ENCODE results near the gene DIPK1A.

The DIPK1A gene

GRCh38 chr1:92961131-92961895 is at the start of gene DIPK1A:
TSS of gene DIPK1A (minus strand) at chr1:92961462. CDS start at chr1:92961429, 33 bp downstream.
- no peaks in the 10 kb centered on the region; the same call in 1 of the 2 replicates for H3K27me3 ChIP-seq (ENCODE audit: control insufficient read depth, insufficient read depth, low read length)
- no peak within 1 kb of the TSS for H3K27ac ChIP-seq (ENCODE audit: low read length)
- no peaks in the 10 kb centered on the region for H3K4me1 ChIP-seq (ENCODE audit: control insufficient read depth, insufficient read depth, low read length)
- no peaks in the 10 kb centered on the region for H3K36me3 ChIP-seq (ENCODE audit: control insufficient read depth, insufficient read depth, low read length)
- DNase-seq (ENCODE audit: low read depth, low spot score), result no peak
- no CpG with 5 or more reads among the region's 103 CpGs for WGBS (ENCODE audit: insufficient coverage, insufficient read length)
- peak within 1 kb of the TSS; percentile 78 for H3K4me3 ChIP-seq (ENCODE audit: low read length)
- H3K9me3 ChIP-seq (ENCODE audit: control insufficient read depth, insufficient read depth, low read length), result no peaks in the 10 kb centered on the region

DNA sequence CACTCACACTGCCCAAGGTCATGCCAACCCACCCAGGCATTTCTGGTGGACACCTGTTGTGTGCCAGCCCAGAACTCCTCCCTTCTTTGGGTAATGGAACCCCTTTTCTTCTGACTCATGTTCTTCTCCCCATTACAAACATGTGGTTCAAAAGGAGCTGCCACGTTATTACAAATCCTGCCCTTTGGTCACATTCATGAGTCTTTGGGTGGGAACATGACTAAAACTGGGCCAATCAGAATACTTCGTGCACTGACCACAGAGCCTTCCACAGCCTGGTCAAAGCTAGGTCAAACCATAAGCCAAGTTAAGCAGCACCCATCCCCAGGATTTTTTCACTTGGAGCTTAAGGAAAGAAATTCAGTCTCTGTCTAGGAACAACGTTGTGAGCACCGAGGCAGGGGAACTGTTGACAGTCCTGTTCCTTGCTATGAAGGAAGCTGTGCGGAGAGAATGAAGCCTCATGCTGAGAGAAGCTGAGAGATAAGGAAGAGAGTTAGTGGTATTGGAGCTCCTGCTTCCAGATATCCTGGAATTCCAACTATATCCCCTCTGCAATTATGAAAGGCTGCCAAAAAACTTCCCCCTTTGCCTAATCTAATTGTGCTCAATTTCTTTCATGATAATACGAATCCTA is 46.8 kb upstream of the DIPK1A start:
- Histone ChIP-seq H3K27ac (ENCODE audit: low read length) (no peak overlapping the region), H3K9me3 (ENCODE audit: control insufficient read depth, insufficient read depth, low read length) (no peaks in the 10 kb centered on the region), H3K36me3 (ENCODE audit: control insufficient read depth, insufficient read depth, low read length) (no peaks in the 10 kb centered on the region), H3K27me3 (ENCODE audit: control insufficient read depth, insufficient read depth, low read length) (no peaks in the 10 kb centered on the region), H3K4me1 (ENCODE audit: control insufficient read depth, insufficient read depth, low read length) (0 out of 2 replicates have a peak, but pooled peaks cover 1% of the 10 kb centered on the region), H3K4me3 (ENCODE audit: low read length) (no peak overlapping the region)
- no peak for DNase-seq (ENCODE audit: low read depth, low spot score)
- WGBS (ENCODE audit: insufficient coverage, insufficient read length), result no CpG with 5 or more reads among the region's 6 CpGs

- no peak for DNase-seq (ENCODE audit: low read depth, low spot score)
- H3K36me3 ChIP-seq (ENCODE audit: control insufficient read depth, insufficient read depth, low read length), result no peaks in the 10 kb centered on the region
- H3K9me3 ChIP-seq (ENCODE audit: control insufficient read depth, insufficient read depth, low read length), result no peaks in the 10 kb centered on the region
- no peak overlapping the region for H3K4me3 ChIP-seq (ENCODE audit: low read length)
- no peak overlapping the region for H3K27ac ChIP-seq (ENCODE audit: low read length)
- no CpG with 5 or more reads among the region's 1 CpG for WGBS (ENCODE audit: insufficient coverage, insufficient read length)
- H3K27me3 ChIP-seq (ENCODE audit: control insufficient read depth, insufficient read depth, low read length), result no peaks in the 10 kb centered on the region
- H3K4me1 ChIP-seq (ENCODE audit: control insufficient read depth, insufficient read depth, low read length), result 0 out of 2 replicates have a peak, but pooled peaks cover 1% of the 10 kb centered on the region
These were observed 44.0 kb upstream of the DIPK1A start for GRCh38 chr1:93005252-93005598.

GRCh38 chr1:93004566-93005251 is 43.4 kb upstream of the DIPK1A start:
- no peak overlapping the region for H3K4me3 ChIP-seq (ENCODE audit: low read length)

GRCh38 chr1:93003981-93004380 is 42.7 kb upstream of the DIPK1A start:
- Histone ChIP-seq H3K27me3 (ENCODE audit: control insufficient read depth, insufficient read depth, low read length) (no peaks in the 10 kb centered on the region), H3K4me1 (ENCODE audit: control insufficient read depth, insufficient read depth, low read length) (0 out of 2 replicates have a peak, but pooled peaks cover 1% of the 10 kb centered on the region), H3K36me3 (ENCODE audit: control insufficient read depth, insufficient read depth, low read length) (no peaks in the 10 kb centered on the region), H3K27ac (ENCODE audit: low read length) (no peak overlapping the region), H3K4me3 (ENCODE audit: low read length) (no peak overlapping the region), H3K9me3 (ENCODE audit: control insufficient read depth, insufficient read depth, low read length) (no peaks in the 10 kb centered on the region)
- WGBS (ENCODE audit: insufficient coverage, insufficient read length), result no CpG with 5 or more reads among the region's 5 CpGs
- no peak for DNase-seq (ENCODE audit: low read depth, low spot score)

More at GRCh38 chr1:93004566-93005251, 43.4 kb upstream of the DIPK1A start:
- Histone ChIP-seq H3K4me1 (ENCODE audit: control insufficient read depth, insufficient read depth, low read length) (0 out of 2 replicates have a peak, but pooled peaks cover 1% of the 10 kb centered on the region), H3K36me3 (ENCODE audit: control insufficient read depth, insufficient read depth, low read length) (no peaks in the 10 kb centered on the region), H3K27me3 (ENCODE audit: control insufficient read depth, insufficient read depth, low read length) (no peaks in the 10 kb centered on the region), H3K27ac (ENCODE audit: low read length) (no peak overlapping the region), H3K9me3 (ENCODE audit: control insufficient read depth, insufficient read depth, low read length) (no peaks in the 10 kb centered on the region)
- no CpG with 5 or more reads among the region's 5 CpGs for WGBS (ENCODE audit: insufficient coverage, insufficient read length)
- no peak for DNase-seq (ENCODE audit: low read depth, low spot score)

GRCh38 chr1:93002781-93003180 is 41.5 kb upstream of the DIPK1A start:
- Histone ChIP-seq H3K27me3 (ENCODE audit: control insufficient read depth, insufficient read depth, low read length) (no peaks in the 10 kb centered on the region), H3K9me3 (ENCODE audit: control insufficient read depth, insufficient read depth, low read length) (no peaks in the 10 kb centered on the region), H3K4me1 (ENCODE audit: control insufficient read depth, insufficient read depth, low read length) (no peaks in the 10 kb centered on the region), H3K4me3 (ENCODE audit: low read length) (no peak overlapping the region), H3K36me3 (ENCODE audit: control insufficient read depth, insufficient read depth, low read length) (no peaks in the 10 kb centered on the region), H3K27ac (ENCODE audit: low read length) (no peak overlapping the region)
- no CpG with 5 or more reads among the region's 2 CpGs for WGBS (ENCODE audit: insufficient coverage, insufficient read length)
- DNase-seq (ENCODE audit: low read depth, low spot score), result no peak

DNA sequence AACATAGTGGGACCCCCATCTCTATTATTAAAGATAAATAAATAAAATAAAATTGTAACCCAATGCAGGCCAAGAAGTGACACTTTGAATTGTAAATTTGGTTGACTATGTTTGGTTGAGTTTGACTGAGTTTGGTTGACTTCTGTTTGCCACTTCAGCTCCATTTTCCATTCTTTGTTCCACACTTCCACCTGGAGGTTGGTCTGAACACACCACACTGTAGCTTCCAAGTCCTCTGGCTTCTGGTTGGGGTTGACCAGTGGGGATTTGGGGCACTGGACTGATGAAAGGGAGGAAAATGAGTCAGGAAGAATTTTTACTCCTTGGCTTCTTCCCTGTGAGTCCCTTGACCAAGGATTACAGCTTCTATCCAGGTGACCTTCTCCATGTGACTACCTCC is 40.6 kb upstream of the DIPK1A start:
- DNase-seq (ENCODE audit: low read depth, low spot score), result no peak
- Histone ChIP-seq H3K4me1 (ENCODE audit: control insufficient read depth, insufficient read depth, low read length) (no peaks in the 10 kb centered on the region), H3K27ac (ENCODE audit: low read length) (no peak overlapping the region)

GRCh38 chr1:93000751-93001175 is 39.5 kb upstream of the DIPK1A start:
- H3K36me3 ChIP-seq (ENCODE audit: control insufficient read depth, insufficient read depth, low read length), result no peaks in the 10 kb centered on the region
- H3K9me3 ChIP-seq (ENCODE audit: control insufficient read depth, insufficient read depth, low read length), result no peaks in the 10 kb centered on the region
- DNase-seq (ENCODE audit: low read depth, low spot score), result no peak
- no peaks in the 10 kb centered on the region for H3K27me3 ChIP-seq (ENCODE audit: control insufficient read depth, insufficient read depth, low read length)
- no CpG with 5 or more reads among the region's 2 CpGs for WGBS (ENCODE audit: insufficient coverage, insufficient read length)
- no peak overlapping the region for H3K4me3 ChIP-seq (ENCODE audit: low read length)
- no peaks in the 10 kb centered on the region for H3K4me1 ChIP-seq (ENCODE audit: control insufficient read depth, insufficient read depth, low read length)
- no peak overlapping the region for H3K27ac ChIP-seq (ENCODE audit: low read length)

More for the DNA sequence above, 40.6 kb upstream of the DIPK1A start:
- no peaks in the 10 kb centered on the region for H3K9me3 ChIP-seq (ENCODE audit: control insufficient read depth, insufficient read depth, low read length)
- no peak overlapping the region for H3K4me3 ChIP-seq (ENCODE audit: low read length)
- no peaks in the 10 kb centered on the region for H3K27me3 ChIP-seq (ENCODE audit: control insufficient read depth, insufficient read depth, low read length)
- H3K36me3 ChIP-seq (ENCODE audit: control insufficient read depth, insufficient read depth, low read length), result no peaks in the 10 kb centered on the region

DNA sequence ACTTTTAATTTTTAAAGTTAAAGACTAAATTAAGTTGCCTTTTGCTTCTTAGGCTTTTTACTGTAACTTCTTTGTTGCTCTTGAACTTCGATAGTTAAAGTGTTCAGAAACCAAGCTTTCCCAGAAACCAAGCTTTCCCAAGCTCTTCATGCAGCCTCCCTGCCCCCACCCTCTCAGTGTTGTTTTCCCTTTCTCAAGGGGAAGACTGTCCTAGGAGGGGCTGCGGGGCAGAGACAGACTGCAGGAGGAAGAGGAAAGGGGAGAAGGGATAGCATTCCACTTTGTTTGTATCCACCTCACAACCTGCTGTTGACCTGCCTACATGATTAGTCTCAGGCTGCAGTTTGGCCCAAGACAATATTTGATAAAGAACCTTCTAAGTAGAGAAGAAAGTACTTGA is 39.0 kb upstream of the DIPK1A start:
- Histone ChIP-seq H3K36me3 (ENCODE audit: control insufficient read depth, insufficient read depth, low read length) (no peaks in the 10 kb centered on the region), H3K27ac (ENCODE audit: low read length) (no peak overlapping the region), H3K4me3 (ENCODE audit: low read length) (no peak overlapping the region), H3K27me3 (ENCODE audit: control insufficient read depth, insufficient read depth, low read length) (no peaks in the 10 kb centered on the region), H3K9me3 (ENCODE audit: control insufficient read depth, insufficient read depth, low read length) (no peaks in the 10 kb centered on the region), H3K4me1 (ENCODE audit: control insufficient read depth, insufficient read depth, low read length) (no peaks in the 10 kb centered on the region)
- no CpG with 5 or more reads among the region's 2 CpGs for WGBS (ENCODE audit: insufficient coverage, insufficient read length)
- no peak for DNase-seq (ENCODE audit: low read depth, low spot score)

GRCh38 chr1:92998821-92999220 is 37.6 kb upstream of the DIPK1A start:
- H3K9me3 ChIP-seq (ENCODE audit: control insufficient read depth, insufficient read depth, low read length), result no peaks in the 10 kb centered on the region
- H3K4me1 ChIP-seq (ENCODE audit: control insufficient read depth, insufficient read depth, low read length), result no peaks in the 10 kb centered on the region
- DNase-seq (ENCODE audit: low read depth, low spot score), result no peak
- no peak overlapping the region for H3K27ac ChIP-seq (ENCODE audit: low read length)
- H3K4me3 ChIP-seq (ENCODE audit: low read length), result no peak overlapping the region
- H3K27me3 ChIP-seq (ENCODE audit: control insufficient read depth, insufficient read depth, low read length), result no peaks in the 10 kb centered on the region
- H3K36me3 ChIP-seq (ENCODE audit: control insufficient read depth, insufficient read depth, low read length), result no peaks in the 10 kb centered on the region
- no CpG with 5 or more reads among the region's 5 CpGs for WGBS (ENCODE audit: insufficient coverage, insufficient read length)

Measured in iPS DF 6.9 (cell line).